GM12878 (cell line): Measurements from ENCODE around the gene VPS8. TPM values are rescaled to one million over a fixed set of nuclear protein-coding genes. Genes with fewer than 3 reads are reported as not detected.

Experiments used
- ATAC-seq: fragments of 200-7000 bp; cut with Tn5 transposase; 3 replicates; pipeline ENCODE4 v1.9.1; 2020; ENCODE audit warnings: mild to moderate bottlenecking, moderate library complexity
- BruUV-seq: library from RNA; stranded (reverse); fragments of 400-500 nt; replicated peaks from 2 replicates; lab custom pipeline; 2021; lab: Mats Ljungman, UMichigan
- CTCF ChIA-PET: fragments of 300-600 bp; sonication (Branson Sonifier 250); formaldehyde crosslinking; extraction: SDS; loops from one replicate; lab custom pipeline; 2021; ENCODE audit warnings: inconsistent platforms; lab: Yijun Ruan, JAX
- POLR2A ChIA-PET: fragments of 350-600 bp; formaldehyde crosslinking; extraction: SDS; loops from one replicate; lab custom pipeline; 2021; ENCODE audit warnings: inconsistent platforms; lab: Charles Lee
- RAD21 ChIA-PET: fragments of 300-600 bp; sonication (Branson Sonifier 250); formaldehyde crosslinking; loops from one replicate; lab custom pipeline; 2023; ENCODE audit warnings: antibody characterized with exemption; ENCODE audit not compliant: unreplicated experiment; lab: Charles Lee
- SMC1A ChIA-PET: fragments of 300-600 bp; sonication (Branson Sonifier 250); formaldehyde crosslinking; loops from one replicate; lab custom pipeline; 2023; ENCODE audit not compliant: unreplicated experiment, uncharacterized antibody; lab: Charles Lee
- DNase-seq: peaks from one replicate; pipeline ENCODE4 v3.0.0-alpha.2; 2011; ENCODE audit warnings: low read depth, low spot score
- FAIRE-seq: peaks from 3 replicates; lab custom pipeline; 2011; peaks lifted over from hg19 to GRCh38; lab: Jason Lieb, UNC
- H2AFZ ChIP-seq: 2 replicates; pipeline ENCODE4 v1.6.0; 2011; ENCODE audit warnings: low read depth, low read length, control low read depth; ENCODE audit not compliant: control insufficient read depth
- H3K27ac ChIP-seq: 2 replicates; pipeline ENCODE4 v1.5.1; 2011; ENCODE audit warnings: control low read depth; ENCODE audit not compliant: control insufficient read depth, insufficient read depth
- H3K27me3 ChIP-seq, 2 experiments: replicated peaks in 1 of 2; 2 replicates each; pipeline versions ENCODE4 v1.6.0 to v1.6.1; 2011; ENCODE audit warnings: low read length in 1 of 2; ENCODE audit not compliant: control insufficient read depth in 2 of 2, insufficient read depth in 2 of 2
- H3K36me3 ChIP-seq, 2 experiments: 2 replicates each; pipeline ENCODE4 v1.5.1; 2011; ENCODE audit warnings: low read length in 1 of 2; ENCODE audit not compliant: control insufficient read depth in 2 of 2, insufficient read depth in 2 of 2
- H3K4me1 ChIP-seq: 2 replicates; pipeline ENCODE4 v1.6.1; 2011; ENCODE audit warnings: mild to moderate bottlenecking, low read length, moderate library complexity, mixed read lengths; ENCODE audit not compliant: control insufficient read depth, insufficient read depth
- H3K4me2 ChIP-seq: 2 replicates; pipeline ENCODE4 v1.6.0; 2011; ENCODE audit warnings: control low read depth; ENCODE audit not compliant: control insufficient read depth, insufficient read depth
- H3K4me3 ChIP-seq: fragments of 200-600 bp; sonication (generic); 2 replicates; pipeline ENCODE4 v1.5.1; 2016
- H3K79me2 ChIP-seq: 2 replicates; pipeline ENCODE4 v1.6.0; 2011; ENCODE audit warnings: low read length; ENCODE audit not compliant: control insufficient read depth, insufficient read depth
- H3K9ac ChIP-seq: 2 replicates; pipeline ENCODE4 v1.8.0; 2011; ENCODE audit warnings: low read length, control low read depth, mixed read lengths; ENCODE audit not compliant: control insufficient read depth, insufficient read depth
- H3K9me3 ChIP-seq: replicated peaks from 3 replicates; pipeline ENCODE4 v1.5.1; 2011; ENCODE audit warnings: mild to moderate bottlenecking, low read length; ENCODE audit not compliant: control insufficient read depth, insufficient read depth
- H4K20me1 ChIP-seq: 2 replicates; pipeline ENCODE4 v1.6.0; 2011; ENCODE audit not compliant: control insufficient read depth, insufficient read depth
- BHLHE40 ChIP-seq, 2 experiments: fragments of 450-650 bp in 1 of 2; IDR thresholded peaks; 2 replicates each; pipeline ENCODE4 v1.6.1; 2011 to 2017; ENCODE audit warnings: low read depth in 2 of 2, borderline replicate concordance in 1 of 2, improper control_type of control experiment in 1 of 2, low read length in 1 of 2, mild to moderate bottlenecking in 1 of 2
- CHD1 ChIP-seq: IDR thresholded peaks from 2 replicates; pipeline ENCODE4 v1.6.1; 2012; ENCODE audit warnings: low read depth, low read length, improper control_type of control experiment
- CHD4 ChIP-seq: fragments of 200-600 bp; sonication (generic); IDR thresholded peaks from 2 replicates; pipeline ENCODE4 v1.6.1; 2016; ENCODE audit warnings: mild to moderate bottlenecking
- ESRRA ChIP-seq: IDR thresholded peaks from 2 replicates; pipeline ENCODE4 v1.6.1; 2012; ENCODE audit warnings: mild to moderate bottlenecking, low read length, improper control_type of control experiment
- KAT2A ChIP-seq: conservative IDR thresholded peaks from 2 replicates; pipeline ENCODE4 v1.6.1; 2011; ENCODE audit warnings: low read depth, low read length; ENCODE audit not compliant: control insufficient read depth
- MXI1 ChIP-seq: fragments of 150-350 bp; IDR thresholded peaks from 2 replicates; pipeline ENCODE4 v1.6.1; 2011; ENCODE audit warnings: low read depth, mild to moderate bottlenecking, inconsistent platforms, low read length, improper control_type of control experiment
- PKNOX1 ChIP-seq: fragments of 450-650 bp; IDR thresholded peaks from 2 replicates; pipeline ENCODE4 v1.6.1; 2016; ENCODE audit warnings: mild to moderate bottlenecking
- PML ChIP-seq: IDR thresholded peaks from 2 replicates; pipeline ENCODE4 v1.6.1; 2012; ENCODE audit warnings: low read length, inconsistent platforms
- SIN3A ChIP-seq: IDR thresholded peaks from 2 replicates; pipeline ENCODE4 v1.6.1; 2012; ENCODE audit warnings: low read depth, low read length, improper control_type of control experiment
- SKIL ChIP-seq: fragments of 450-650 bp; IDR thresholded peaks from 2 replicates; pipeline ENCODE4 v1.6.1; 2017; ENCODE audit warnings: mild to moderate bottlenecking, low read depth, inconsistent platforms; ENCODE audit not compliant: poor library complexity, severe bottlenecking
- TCF3 ChIP-seq: IDR thresholded peaks from 2 replicates; pipeline ENCODE4 v1.6.1; 2012; ENCODE audit warnings: low read depth, mild to moderate bottlenecking, low read length, borderline replicate concordance; ENCODE audit not compliant: insufficient read depth
- WRNIP1 ChIP-seq: IDR thresholded peaks from 2 replicates; pipeline ENCODE4 v1.6.1; 2011; ENCODE audit warnings: low read depth, low read length, improper control_type of control experiment, borderline replicate concordance
- ZSCAN29 ChIP-seq: fragments of 450-650 bp; IDR thresholded peaks from 2 replicates; pipeline ENCODE4 v1.6.1; 2017; ENCODE audit warnings: mild to moderate bottlenecking, moderate library complexity
- WGBS: methylation state at CpG from one replicate; pipeline ENCODE4 v1.1.6; 2016; ENCODE audit warnings: low lambda C conversion rate; ENCODE audit not compliant: insufficient replicate concordance, insufficient coverage; ENCODE audit errors: missing lambda C conversion rate; 5-methylcytosine and 5-hydroxymethylcytosine counted together
- in situ Hi-C: fragments of 300-500 bp; cut with MboI; formaldehyde crosslinking; loops from 9 replicates; pipeline ENCODE4 v1.14.3; 2018; ENCODE audit warnings: mixed read lengths
- intact Hi-C: fragments of 100-400 bp; cut with micrococcal nuclease; formaldehyde crosslinking; loops from one replicate; pipeline ENCODE4 v1.14.2; 2022; ENCODE audit not compliant: unreplicated experiment
- polyA plus RNA-seq, 11 experiments: library from polyadenylated mRNA; depleted of rRNA in 4 of 11; unstranded in 6 of 11; stranded (reverse) in 5 of 11; fragments of >200 nt; fragmentation: Nextera tagmentation in 4 of 11; fragmentation: Illumina TruSeq in 1 of 11; extraction: Ambion mirVana in 4 of 11; extraction: Trizol in 1 of 11; gene quantifications; 1 replicate in 1 of 11; 2 replicates in 10 of 11; pipeline versions ENCODE4 v1.2.1 to v1.2.3, GENCODE V29; 2011 to 2016; ENCODE audit warnings: inconsistent platforms in 2 of 11, missing spikeins in 2 of 11, low read depth in 1 of 11
- total RNA-seq, 4 experiments: library from RNA; depleted of rRNA in 3 of 4; stranded (reverse); fragments of >200 nt in 3 of 4; fragmentation: Illumina TruSeq in 1 of 4; extraction: Trizol in 1 of 4; gene quantifications; 2 replicates each; pipeline versions ENCODE4 v1.2.1 to v1.2.3, GENCODE V29; 2013 to 2021

VPS8 gene
- total and polyA plus RNA-seq, 10 of the 15 experiments (the other 5 are each of a cell fraction or from before 2014, with no cell fraction given) = 8.9 to 34.7 (median 20.9) TPM

GRCh38 chr3:184944241-184944640 is 132.3 kb downstream of the VPS8 start:
- FAIRE-seq = no peak
- intact Hi-C loops = no loop called here
- Histone ChIP-seq H3K9me3 (no peaks in the 10 kb centered on the region), H3K4me2 (no peak overlapping the region), H3K4me3 (no peak overlapping the region), H3K36me3 (no peaks in the 10 kb centered on the region; a peak in 1 of 4 replicates), H3K79me2 (no peaks in the 10 kb centered on the region), H3K4me1 (no peaks in the 10 kb centered on the region), H3K9ac (no peak overlapping the region), H2AFZ (no peak overlapping the region), H4K20me1 (no peaks in the 10 kb centered on the region), H3K27me3 (no peaks in the 10 kb centered on the region)
- CTCF ChIA-PET = no interaction called here
- RAD21 ChIA-PET = no interaction called here
- no TSS peak for BruUV-seq
- 99% methylated on average over 3 of the region's 3 CpGs for WGBS
- POLR2A ChIA-PET = no interaction called here
- SMC1A ChIA-PET = no interaction called here
- in situ Hi-C loops = no loop called here
- no peak for DNase-seq
- no peak for ATAC-seq
- TF ChIP-seq ZSCAN29 (no peak), WRNIP1 (no peak), SKIL (no peak), SIN3A (no peak), BHLHE40 (IDR thresholded peaks at IDR 0.05; ENCODE audit: borderline replicate concordance in 1 of 2, low read depth in 2 of 2, low read length in 1 of 2) (no peak), CHD1 (no peak), MXI1 (no peak), ESRRA (no peak), PKNOX1 (no peak), TCF3 (no peak), CHD4 (no peak), KAT2A (no peak), PML (no peak)
- TF ChIP-seq, all 136 proteins: peak for 0
- no peak overlapping the region for H3K27ac ChIP-seq
